IPS-20b (cell line): ENCODE measurements around the gene ABCF3.

Experiments
- H3K27ac ChIP-seq: one replicate; pipeline ENCODE4 v1.5.1; 2013; ENCODE audit warnings: low read length
- H3K27me3 ChIP-seq: 2 replicates; pipeline ENCODE4 v1.6.1; 2013; ENCODE audit warnings: mild to moderate bottlenecking, low read length, inconsistent platforms; ENCODE audit not compliant: insufficient read depth
- H3K36me3 ChIP-seq: 2 replicates; pipeline ENCODE4 v1.6.1; 2013; ENCODE audit warnings: low read depth, mild to moderate bottlenecking, inconsistent platforms, low read length, moderate library complexity; ENCODE audit not compliant: insufficient read depth
- H3K4me1 ChIP-seq: 2 replicates; pipeline ENCODE4 v1.6.1; 2013; ENCODE audit warnings: mild to moderate bottlenecking, control low read depth, inconsistent platforms, low read length, moderate library complexity; ENCODE audit not compliant: insufficient read depth
- H3K4me3 ChIP-seq: 2 replicates; pipeline ENCODE4 v1.5.1; 2013; ENCODE audit warnings: mild to moderate bottlenecking, low read length, inconsistent platforms
- H3K9ac ChIP-seq: 2 replicates; pipeline ENCODE4 v1.6.1; 2013; ENCODE audit warnings: low read depth, mild to moderate bottlenecking, inconsistent platforms, low read length, moderate library complexity
- H3K9me3 ChIP-seq: 2 replicates; pipeline ENCODE4 v1.6.1; 2013; ENCODE audit warnings: mild to moderate bottlenecking, low read depth, low read length, inconsistent platforms; ENCODE audit not compliant: insufficient read depth

ABCF3 gene

DNA sequence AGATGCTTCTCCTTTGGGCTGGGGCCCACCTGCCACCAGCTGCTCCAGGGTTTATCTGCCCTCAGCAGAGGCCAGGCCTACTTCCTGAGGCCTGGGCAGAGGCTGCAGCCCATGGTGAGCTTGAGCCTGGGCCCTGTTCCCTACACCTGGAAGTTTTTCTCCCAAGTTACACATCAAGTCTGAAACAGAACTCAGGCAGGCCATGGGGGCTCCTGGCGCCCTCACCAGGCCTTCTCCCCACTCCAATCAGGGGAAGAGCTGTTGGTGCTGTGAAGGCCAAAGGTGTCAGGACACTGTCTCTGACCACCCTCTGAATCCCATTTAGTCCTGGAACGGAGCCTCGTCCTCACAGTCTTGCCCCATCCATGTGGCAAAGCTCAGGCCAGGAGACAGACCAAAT, 50.6 kb downstream of the ABCF3 start:
- no peaks in the 10 kb centered on the region for H3K4me1 ChIP-seq
- H3K36me3 ChIP-seq: no peaks in the 10 kb centered on the region
- no peaks in the 10 kb centered on the region for H3K9me3 ChIP-seq
- no peak overlapping the region for H3K9ac ChIP-seq
- H3K4me3 ChIP-seq: no peak overlapping the region
- peaks cover 43% of the 10 kb centered on the region for H3K27me3 ChIP-seq
- no peak overlapping the region for H3K27ac ChIP-seq

GRCh38 chr3:184237211-184237610, 51.2 kb downstream of the ABCF3 start:
- Histone ChIP-seq H3K36me3 (peaks cover 3% of the 10 kb centered on the region; the same call in 1 of the 2 replicates), H3K9ac (no peak overlapping the region), H3K4me1 (no peaks in the 10 kb centered on the region), H3K9me3 (no peaks in the 10 kb centered on the region), H3K4me3 (no peak overlapping the region), H3K27ac (no peak overlapping the region), H3K27me3 (peaks cover 37% of the 10 kb centered on the region)

GRCh38 chr3:184237807-184238206, 51.8 kb downstream of the ABCF3 start:
- Histone ChIP-seq H3K4me1 (no peaks in the 10 kb centered on the region), H3K36me3 (peaks cover 9% of the 10 kb centered on the region), H3K27me3 (peaks cover 31% of the 10 kb centered on the region), H3K9ac (no peak overlapping the region), H3K27ac (no peak overlapping the region), H3K4me3 (no peak overlapping the region), H3K9me3 (no peaks in the 10 kb centered on the region)

DNA sequence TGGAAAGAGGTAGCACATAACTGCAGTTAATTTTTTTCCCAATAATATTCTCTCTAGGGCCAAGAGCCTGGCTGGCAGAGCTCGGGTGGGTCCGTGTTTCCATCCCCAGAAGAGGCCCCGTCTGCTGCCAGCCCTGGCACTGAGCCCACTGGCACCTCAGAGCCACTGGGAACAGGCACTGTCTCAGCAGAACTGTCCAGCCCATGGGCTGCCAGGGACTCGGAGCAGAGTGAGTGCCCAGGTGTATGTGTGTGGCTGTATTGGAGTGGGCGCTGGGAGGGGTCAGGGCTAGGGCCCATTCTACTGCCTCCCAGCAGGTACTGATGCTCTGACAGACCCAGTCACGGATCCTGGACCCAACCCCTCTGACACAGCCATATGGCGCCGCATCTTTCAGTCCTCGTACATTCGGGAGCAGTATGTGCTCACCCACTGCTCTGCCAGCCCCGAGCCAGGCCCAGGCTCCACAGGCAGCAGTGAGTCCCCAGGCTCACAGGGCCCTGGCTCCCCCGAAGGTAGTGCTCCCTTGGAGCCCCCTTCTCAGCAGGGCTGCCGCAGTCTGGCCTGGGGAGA, 52.3 kb downstream of the ABCF3 start:
- Histone ChIP-seq H3K36me3 (peaks cover 14% of the 10 kb centered on the region), H3K4me3 (no peak overlapping the region), H3K9ac (no peak overlapping the region), H3K27me3 (peaks cover 26% of the 10 kb centered on the region), H3K9me3 (no peaks in the 10 kb centered on the region), H3K4me1 (no peaks in the 10 kb centered on the region), H3K27ac (no peak overlapping the region)

GRCh38 chr3:184239221-184239620, 53.2 kb downstream of the ABCF3 start:
- H3K9me3 ChIP-seq: no peaks in the 10 kb centered on the region
- H3K27me3 ChIP-seq: peaks cover 17% of the 10 kb centered on the region
- H3K9ac ChIP-seq: no peak overlapping the region
- no peak overlapping the region for H3K4me3 ChIP-seq
- H3K4me1 ChIP-seq: no peaks in the 10 kb centered on the region
- no peak overlapping the region for H3K27ac ChIP-seq
- H3K36me3 ChIP-seq: peaks cover 23% of the 10 kb centered on the region

GRCh38 chr3:184239708-184240107, 53.7 kb downstream of the ABCF3 start:
- no peaks in the 10 kb centered on the region for H3K4me1 ChIP-seq
- H3K27ac ChIP-seq: no peak overlapping the region

DNA sequence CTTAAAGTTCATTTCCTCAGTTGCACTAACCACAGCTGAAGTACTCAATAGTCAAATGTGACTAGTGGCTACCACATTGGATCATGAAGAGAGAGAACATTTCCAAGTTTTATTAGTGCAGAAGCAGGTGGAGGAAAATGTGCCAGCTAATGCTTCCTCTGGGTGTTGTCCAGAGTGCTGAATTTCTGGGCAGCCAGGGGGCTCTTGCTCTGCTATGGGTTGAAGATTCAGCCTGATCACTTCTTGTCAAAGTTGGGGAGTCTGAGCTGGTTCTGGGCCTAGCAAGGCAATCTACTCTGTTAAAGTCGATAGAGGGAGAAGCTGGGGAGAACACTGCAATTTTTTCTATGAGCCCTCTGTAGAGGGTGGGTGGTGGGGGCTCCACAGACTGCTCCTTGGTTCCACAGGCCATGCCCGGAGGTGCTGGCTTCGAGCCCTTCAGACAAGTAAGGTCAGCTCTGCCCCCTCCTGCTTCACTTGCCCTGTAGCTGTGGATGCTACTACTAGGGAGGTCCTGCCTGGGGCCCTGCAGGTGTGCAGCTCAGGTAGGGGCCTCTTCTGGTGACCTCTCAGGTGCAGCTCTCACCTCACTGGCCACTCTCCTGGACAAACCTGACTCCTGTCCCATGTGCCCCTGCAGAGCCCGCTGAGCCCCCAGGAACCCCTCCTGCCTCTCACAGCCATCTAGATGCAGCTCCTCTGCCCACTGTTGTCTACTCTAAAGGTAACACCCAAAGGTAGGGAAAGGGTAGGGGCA, 54.6 kb downstream of the ABCF3 start:
- no peaks in the 10 kb centered on the region for H3K9me3 ChIP-seq
- H3K4me1 ChIP-seq: no peaks in the 10 kb centered on the region
- peaks cover 15% of the 10 kb centered on the region for H3K27me3 ChIP-seq
- H3K9ac ChIP-seq: no peak overlapping the region
- peaks cover 36% of the 10 kb centered on the region for H3K36me3 ChIP-seq
- H3K4me3 ChIP-seq: no peak overlapping the region
- H3K27ac ChIP-seq: no peak overlapping the region

More at GRCh38 chr3:184239708-184240107, 53.7 kb downstream of the ABCF3 start:
- H3K36me3 ChIP-seq: peaks cover 28% of the 10 kb centered on the region
- H3K27me3 ChIP-seq: peaks cover 15% of the 10 kb centered on the region
- H3K9me3 ChIP-seq: no peaks in the 10 kb centered on the region
- no peak overlapping the region for H3K9ac ChIP-seq
- H3K4me3 ChIP-seq: no peak overlapping the region

DNA sequence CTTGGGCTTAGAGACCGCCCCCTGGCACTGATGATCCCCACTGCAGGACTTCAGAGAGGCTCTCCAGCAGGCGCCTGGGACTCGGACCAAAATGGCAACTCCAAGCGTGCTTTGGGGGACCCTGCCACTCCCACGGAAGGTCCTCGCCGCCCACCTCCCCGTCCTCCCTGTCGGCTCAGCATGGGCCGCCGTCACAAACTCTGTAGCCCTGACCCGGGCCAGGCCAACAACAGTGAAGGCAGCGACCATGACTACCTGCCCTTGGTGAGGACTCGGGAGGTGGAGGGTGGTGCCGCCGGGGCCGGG, 55.1 kb downstream of the ABCF3 start:
- Histone ChIP-seq H3K4me3 (no peak overlapping the region), H3K4me1 (no peaks in the 10 kb centered on the region), H3K27ac (no peak overlapping the region), H3K27me3 (peaks cover 15% of the 10 kb centered on the region), H3K9me3 (no peaks in the 10 kb centered on the region), H3K36me3 (peaks cover 38% of the 10 kb centered on the region), H3K9ac (no peak overlapping the region)

DNA sequence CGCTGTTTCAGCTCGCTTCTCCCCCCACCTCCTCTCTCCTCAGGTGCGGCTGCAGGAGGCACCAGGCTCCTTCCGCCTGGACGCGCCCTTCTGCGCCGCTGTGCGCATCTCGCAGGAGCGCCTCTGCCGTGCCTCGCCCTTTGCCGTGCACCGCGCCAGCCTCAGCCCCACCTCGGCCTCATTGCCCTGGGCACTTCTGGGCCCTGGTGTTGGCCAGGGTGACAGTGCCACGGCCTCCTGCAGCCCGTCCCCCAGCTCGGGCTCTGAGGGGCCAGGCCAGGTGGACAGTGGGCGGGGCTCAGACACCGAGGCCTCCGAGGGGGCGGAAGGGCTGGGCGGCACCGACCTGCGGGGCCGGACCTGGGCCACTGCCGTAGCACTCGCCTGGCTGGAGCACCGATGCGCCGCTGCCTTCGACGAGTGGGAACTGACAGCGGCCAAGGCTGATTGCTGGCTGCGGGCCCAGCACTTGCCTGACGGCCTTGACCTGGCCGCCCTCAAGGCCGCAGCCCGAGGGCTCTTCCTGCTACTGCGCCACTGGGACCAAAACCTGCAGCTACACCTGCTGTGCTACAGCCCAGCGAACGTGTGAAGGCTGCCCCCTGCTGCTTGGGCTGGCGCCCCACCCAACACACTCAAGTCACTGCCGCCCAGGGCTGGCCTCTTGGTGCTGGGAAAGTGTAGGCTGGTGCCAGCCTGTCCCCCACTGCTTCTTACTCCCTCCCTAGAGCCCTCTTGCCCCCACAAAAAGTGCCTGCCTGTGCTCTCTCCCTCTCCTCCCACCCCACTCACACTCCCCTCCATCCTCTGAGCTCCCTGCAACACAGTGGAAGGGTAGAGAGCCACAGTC, 55.7 kb downstream of the ABCF3 start:
- Histone ChIP-seq H3K4me1 (no peaks in the 10 kb centered on the region), H3K4me3 (no peak overlapping the region), H3K36me3 (peaks cover 38% of the 10 kb centered on the region), H3K9ac (no peak overlapping the region), H3K27me3 (peaks cover 15% of the 10 kb centered on the region), H3K9me3 (no peaks in the 10 kb centered on the region), H3K27ac (no peak overlapping the region)

DNA sequence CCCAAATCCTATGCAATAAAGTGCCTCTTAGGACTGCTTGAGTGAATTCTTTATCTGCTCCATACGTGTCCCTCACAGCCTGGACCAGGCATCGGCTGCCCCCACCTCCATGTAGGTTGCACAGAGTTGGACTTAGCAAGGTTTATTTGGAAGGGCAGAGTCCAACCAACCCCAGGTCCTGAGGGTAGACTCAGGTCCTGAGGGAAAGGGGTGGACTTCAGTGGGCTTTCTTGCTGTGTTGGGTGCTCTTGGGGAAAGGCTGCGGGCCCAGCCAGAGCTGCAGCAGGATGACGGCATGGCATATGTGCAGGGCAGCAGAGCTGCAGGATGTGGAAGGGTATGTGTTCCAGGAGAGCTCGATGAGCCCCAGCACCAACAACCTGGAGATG, 56.3 kb downstream of the ABCF3 start:
- Histone ChIP-seq H3K27ac (no peak overlapping the region), H3K9ac (no peak overlapping the region), H3K9me3 (no peaks in the 10 kb centered on the region), H3K27me3 (peaks cover 14% of the 10 kb centered on the region), H3K4me3 (no peak overlapping the region), H3K4me1 (no peaks in the 10 kb centered on the region), H3K36me3 (peaks cover 38% of the 10 kb centered on the region)
